ENCODE results near the gene NR2F1.

NR2F1 gene

DNA sequence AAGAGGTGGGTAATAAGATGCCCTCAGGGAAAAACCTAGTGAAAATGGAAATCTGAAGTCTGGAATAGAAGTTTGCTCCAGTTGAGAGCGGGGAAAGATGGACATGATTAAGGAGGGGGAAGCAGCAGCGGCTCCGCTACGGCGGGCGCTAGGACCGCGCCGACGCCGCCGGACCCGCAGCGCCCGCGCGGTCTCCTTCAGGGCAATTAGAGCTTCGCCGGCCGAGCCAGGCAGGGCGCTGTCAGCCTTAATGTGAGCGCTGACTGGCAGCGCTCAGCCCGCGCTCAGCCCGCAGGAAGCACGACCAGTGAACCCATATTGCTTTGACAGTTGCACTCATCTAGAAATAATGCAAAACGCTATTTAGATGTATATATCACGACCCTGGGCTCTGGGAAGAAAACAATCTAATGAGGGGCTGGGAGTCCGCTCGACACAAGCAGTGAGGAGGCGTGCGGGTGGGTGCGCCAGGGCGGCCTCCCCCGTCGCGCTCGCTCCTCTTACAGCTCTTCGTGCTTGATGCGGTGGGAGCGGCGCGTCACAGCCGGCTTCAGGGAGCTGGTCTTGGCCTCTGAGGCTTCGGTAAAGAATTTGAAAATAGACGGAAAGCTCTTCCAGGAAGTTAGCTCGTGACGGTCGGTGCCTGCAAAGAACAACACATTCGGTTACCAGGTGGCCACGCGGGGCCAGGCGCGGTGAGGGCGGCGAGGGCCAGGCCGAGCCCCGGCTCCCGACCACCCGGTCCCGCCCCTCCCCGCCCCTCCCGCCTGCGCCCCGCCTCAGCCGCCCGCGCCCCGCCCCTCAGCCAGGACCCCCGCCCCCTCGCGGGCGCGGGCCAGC, 37.7 kb downstream of the NR2F1 start:
- no peaks in the 10 kb centered on the region; the same call in 1 of the 2 replicates for H3K27me3 ChIP-seq (replicated peaks; ENCODE audit: control insufficient read depth, insufficient read depth, low read length)
- no peaks in the 10 kb centered on the region for H3K36me3 ChIP-seq (ENCODE audit: control insufficient read depth, insufficient read depth, low read length)
- peak; percentile 79 for DNase-seq (ENCODE audit: extremely low read depth, insufficient read length)
- peak overlapping the region; percentile 70 for H3K4me3 ChIP-seq (replicated peaks; ENCODE audit: low read depth, low read length)
- TF ChIP-seq, protein P1, sequence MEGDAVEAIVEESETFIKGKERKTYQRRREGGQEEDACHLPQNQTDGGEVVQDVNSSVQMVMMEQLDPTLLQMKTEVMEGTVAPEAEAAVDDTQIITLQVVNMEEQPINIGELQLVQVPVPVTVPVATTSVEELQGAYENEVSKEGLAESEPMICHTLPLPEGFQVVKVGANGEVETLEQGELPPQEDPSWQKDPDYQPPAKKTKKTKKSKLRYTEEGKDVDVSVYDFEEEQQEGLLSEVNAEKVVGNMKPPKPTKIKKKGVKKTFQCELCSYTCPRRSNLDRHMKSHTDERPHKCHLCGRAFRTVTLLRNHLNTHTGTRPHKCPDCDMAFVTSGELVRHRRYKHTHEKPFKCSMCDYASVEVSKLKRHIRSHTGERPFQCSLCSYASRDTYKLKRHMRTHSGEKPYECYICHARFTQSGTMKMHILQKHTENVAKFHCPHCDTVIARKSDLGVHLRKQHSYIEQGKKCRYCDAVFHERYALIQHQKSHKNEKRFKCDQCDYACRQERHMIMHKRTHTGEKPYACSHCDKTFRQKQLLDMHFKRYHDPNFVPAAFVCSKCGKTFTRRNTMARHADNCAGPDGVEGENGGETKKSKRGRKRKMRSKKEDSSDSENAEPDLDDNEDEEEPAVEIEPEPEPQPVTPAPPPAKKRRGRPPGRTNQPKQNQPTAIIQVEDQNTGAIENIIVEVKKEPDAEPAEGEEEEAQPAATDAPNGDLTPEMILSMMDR (IDR thresholded peaks at IDR 0.05; ENCODE audit: insufficient read depth, low read length, poor library complexity, severe bottlenecking), result peak; percentile 4

DNA sequence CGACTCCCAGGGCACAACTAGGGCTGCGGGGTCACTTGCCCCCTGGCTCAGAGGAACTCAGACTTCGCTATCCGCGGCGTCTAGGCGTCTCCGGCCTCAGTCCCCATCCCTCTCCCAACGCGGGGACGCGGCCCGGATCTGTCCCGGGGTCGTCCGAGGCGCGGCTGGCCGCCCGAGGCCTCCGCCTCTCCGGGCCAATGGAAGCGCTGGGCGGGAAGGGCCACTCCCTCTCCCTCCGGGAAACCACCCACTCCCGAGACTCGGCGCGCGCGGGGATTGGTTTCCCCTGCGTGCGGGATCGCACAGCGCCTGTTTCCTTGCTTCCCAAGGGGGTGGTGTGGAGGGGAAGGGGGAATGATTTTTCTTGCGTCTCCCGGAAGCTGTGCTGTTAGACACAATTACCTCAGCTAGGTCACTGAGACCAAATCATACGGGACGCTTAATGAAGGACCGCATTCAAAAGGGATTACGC, 38.3 kb downstream of the NR2F1 start:
- Histone ChIP-seq H3K36me3 (ENCODE audit: control insufficient read depth, insufficient read depth, low read length) (no peaks in the 10 kb centered on the region), H3K4me3 (replicated peaks; ENCODE audit: low read depth, low read length) (peak overlapping the region; percentile 70), H3K27me3 (replicated peaks; ENCODE audit: control insufficient read depth, insufficient read depth, low read length) (no peaks in the 10 kb centered on the region; the same call in 1 of the 2 replicates)
- DNase-seq (ENCODE audit: extremely low read depth, insufficient read length), result no peak
- TF ChIP-seq, protein P1 (IDR thresholded peaks at IDR 0.05; ENCODE audit: insufficient read depth, low read length, poor library complexity, severe bottlenecking), result no peak

DNA sequence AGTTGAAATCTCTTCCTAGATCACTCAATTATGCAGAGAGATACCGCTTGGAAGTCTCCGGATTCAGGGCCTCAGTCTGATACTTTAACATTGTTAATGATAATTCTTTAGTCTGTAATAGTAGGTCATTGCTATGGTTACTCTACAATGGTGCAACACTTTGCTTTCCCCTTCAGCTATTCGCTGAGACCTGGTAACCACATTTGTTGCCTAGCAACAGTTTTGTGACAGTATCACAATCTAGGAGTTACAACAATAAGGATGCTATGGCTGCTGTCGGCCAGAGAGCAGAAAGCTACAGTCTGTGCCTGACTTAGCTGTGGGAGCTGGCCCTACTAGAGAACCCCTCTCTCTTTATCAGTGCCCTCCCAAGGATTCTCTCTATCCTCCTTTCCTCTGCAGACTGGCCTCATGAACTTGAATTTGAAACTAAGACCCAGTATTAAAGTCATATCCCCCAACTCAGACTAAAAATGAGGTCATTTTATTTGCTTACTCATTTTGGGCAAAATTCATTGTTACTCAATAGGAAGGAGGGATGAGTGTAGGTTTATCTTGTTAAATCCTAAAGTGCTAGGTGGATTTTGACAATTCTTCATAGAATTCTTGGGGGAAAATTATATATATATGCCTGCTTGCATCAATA, 39.3 kb downstream of the NR2F1 start:
- no peaks in the 10 kb centered on the region; the same call in 1 of the 2 replicates for H3K27me3 ChIP-seq (replicated peaks; ENCODE audit: control insufficient read depth, insufficient read depth, low read length)
- no peak for DNase-seq (ENCODE audit: extremely low read depth, insufficient read length)
- no peaks in the 10 kb centered on the region for H3K36me3 ChIP-seq (ENCODE audit: control insufficient read depth, insufficient read depth, low read length)
- no peak overlapping the region for H3K4me3 ChIP-seq (replicated peaks; ENCODE audit: low read depth, low read length)
- TF ChIP-seq, protein P1 (IDR thresholded peaks at IDR 0.05; ENCODE audit: insufficient read depth, low read length, poor library complexity, severe bottlenecking), result no peak

DNA sequence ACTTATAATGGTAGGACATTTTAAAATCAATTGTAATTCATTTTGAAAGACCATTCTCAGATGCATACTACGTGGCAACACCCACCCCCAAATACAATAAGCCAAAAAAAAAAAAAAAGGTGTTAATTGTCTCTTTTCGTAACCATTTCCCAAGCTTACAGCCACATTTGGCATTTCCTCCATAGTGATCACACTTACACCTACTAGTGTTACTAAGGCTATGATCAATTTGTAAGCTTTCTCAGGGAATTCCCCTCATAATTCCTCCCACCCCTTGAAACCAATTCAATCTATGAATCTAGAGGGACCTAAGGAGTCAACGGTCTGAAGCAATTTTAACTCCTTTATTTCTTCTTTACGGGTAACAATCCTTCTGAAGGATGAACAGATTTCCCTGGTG, 40.1 kb downstream of the NR2F1 start:
- TF ChIP-seq, protein P1 (IDR thresholded peaks at IDR 0.05; ENCODE audit: insufficient read depth, low read length, poor library complexity, severe bottlenecking), result no peak
- no peaks in the 10 kb centered on the region for H3K36me3 ChIP-seq (ENCODE audit: control insufficient read depth, insufficient read depth, low read length)
- DNase-seq (ENCODE audit: extremely low read depth, insufficient read length), result no peak
- no peaks in the 10 kb centered on the region; the same call in 1 of the 2 replicates for H3K27me3 ChIP-seq (replicated peaks; ENCODE audit: control insufficient read depth, insufficient read depth, low read length)
- H3K4me3 ChIP-seq (replicated peaks; ENCODE audit: low read depth, low read length), result no peak overlapping the region

DNA sequence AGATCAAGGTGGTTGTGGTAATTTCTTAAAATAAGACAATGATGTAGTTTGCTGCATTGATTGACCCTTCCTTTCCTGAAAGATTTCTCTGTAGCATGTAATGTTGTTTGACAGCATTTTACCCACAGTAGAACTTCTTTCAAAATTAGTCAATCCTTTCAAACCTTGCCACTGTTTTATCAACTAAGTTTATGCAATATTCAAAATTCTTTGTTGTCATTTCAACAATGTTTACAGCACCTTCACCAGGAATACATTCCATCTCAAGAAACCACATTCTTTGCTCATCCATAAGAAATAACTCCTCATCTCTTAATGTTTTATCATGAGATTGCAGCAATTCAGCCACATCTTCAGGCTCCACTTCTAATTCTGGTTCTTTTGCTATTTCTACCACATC, 43.8 kb downstream of the NR2F1 start:
- no peak for DNase-seq (ENCODE audit: extremely low read depth, insufficient read length)
- H3K4me3 ChIP-seq (replicated peaks; ENCODE audit: low read depth, low read length), result no peak overlapping the region

More for the DNA sequence above, 43.8 kb downstream of the NR2F1 start:
- Histone ChIP-seq H3K27me3 (replicated peaks; ENCODE audit: control insufficient read depth, insufficient read depth, low read length) (no peaks in the 10 kb centered on the region), H3K36me3 (ENCODE audit: control insufficient read depth, insufficient read depth, low read length) (no peaks in the 10 kb centered on the region)
- TF ChIP-seq, protein P1 (IDR thresholded peaks at IDR 0.05; ENCODE audit: insufficient read depth, low read length, poor library complexity, severe bottlenecking), result no peak

Data from GM06990 (cell line).